CD4-positive, alpha-beta memory T cell (primary cell): Measurements from ENCODE around the gene ERC2. TPM values are rescaled to one million over a fixed set of nuclear protein-coding genes. Genes with fewer than 3 reads are reported as not detected.

Source experiments
- CTCF ChIA-PET: fragments of 350-600 bp; sonication (Branson Sonifier 250); formaldehyde crosslinking; loops from one replicate; lab custom pipeline; 2021; ENCODE audit warnings: inconsistent platforms; ENCODE audit not compliant: partially characterized antibody; lab: Charles Lee
- POLR2A ChIA-PET: fragments of 350-600 bp; sonication (Branson Sonifier 250); formaldehyde crosslinking; loops from one replicate; lab custom pipeline; 2021; ENCODE audit not compliant: partially characterized antibody; lab: Charles Lee
- DNase-seq, 5 donors: peaks; one replicate each; pipeline versions ENCODE4 v3.0.0 to v3.0.0-alpha.2; 2020 to 2022; ENCODE audit warnings: mixed read lengths in 1 of 5
- H3K27ac ChIP-seq: one replicate; pipeline ENCODE4 v1.7.0; 2013; ENCODE audit warnings: low read depth, low read length
- H3K27me3 ChIP-seq: 2 replicates; pipeline ENCODE4 v1.7.0; 2013; ENCODE audit warnings: mild to moderate bottlenecking, low read length, moderate library complexity; ENCODE audit not compliant: insufficient read depth
- H3K36me3 ChIP-seq: 2 replicates; pipeline ENCODE4 v1.7.0; 2013; ENCODE audit warnings: mild to moderate bottlenecking, low read length, moderate library complexity; ENCODE audit not compliant: insufficient read depth
- H3K4me1 ChIP-seq: 2 replicates; pipeline ENCODE4 v1.7.0; 2013; ENCODE audit warnings: mild to moderate bottlenecking, low read length, moderate library complexity; ENCODE audit not compliant: insufficient read depth
- H3K4me3 ChIP-seq, 2 donors: one replicate each; pipeline ENCODE4 v1.7.0; 2013; ENCODE audit warnings: low read length in 2 of 2, mild to moderate bottlenecking in 1 of 2
- H3K9me3 ChIP-seq, 2 donors: one replicate each; pipeline ENCODE4 v1.7.0; 2013; ENCODE audit warnings: low read length in 2 of 2, control low read depth in 1 of 2; ENCODE audit not compliant: control insufficient read depth in 1 of 2
- H3K27ac Mint-ChIP-seq, 7 donors: one replicate each; pipeline ENCODE4 v1.8.0; 2020 to 2021; ENCODE audit warnings: mixed read lengths in 7 of 7, mild to moderate bottlenecking in 6 of 7, inconsistent platforms in 3 of 7, moderate library complexity in 3 of 7
- H3K27me3 Mint-ChIP-seq, 2 donors: one replicate each; pipeline ENCODE4 v1.8.0; 2020 to 2021; ENCODE audit warnings: mixed read lengths in 2 of 2
- H3K36me3 Mint-ChIP-seq, 2 donors: one replicate each; pipeline ENCODE4 v1.8.0; 2020 to 2021; ENCODE audit warnings: mixed read lengths in 2 of 2, inconsistent platforms in 1 of 2, mild to moderate bottlenecking in 1 of 2
- H3K4me1 Mint-ChIP-seq, 4 donors: one replicate each; pipeline ENCODE4 v1.8.0; 2020 to 2021; ENCODE audit warnings: mixed read lengths in 4 of 4, mild to moderate bottlenecking in 1 of 4
- H3K4me3 Mint-ChIP-seq, 8 donors: one replicate each; pipeline ENCODE4 v1.8.0; 2020 to 2021; ENCODE audit warnings: mixed read lengths in 8 of 8, mild to moderate bottlenecking in 7 of 8, moderate library complexity in 6 of 8, inconsistent platforms in 3 of 8
- H3K9me3 Mint-ChIP-seq, 8 donors: one replicate each; pipeline ENCODE4 v1.8.0; 2020 to 2021; ENCODE audit warnings: mixed read lengths in 8 of 8, mild to moderate bottlenecking in 5 of 8, inconsistent platforms in 3 of 8, moderate library complexity in 1 of 8
- intact Hi-C: fragments of 100-400 bp; cut with micrococcal nuclease; formaldehyde crosslinking; loops from one replicate; pipeline ENCODE4 v1.15.1; 2023
- polyA plus RNA-seq, 2 donors: library from polyadenylated mRNA; unstranded; fragments of 300-500 nt; fragmentation: Illumina TruSeq; gene quantifications; one replicate each; pipeline ENCODE4 v1.2.3, GENCODE V29; 2021
- total RNA-seq, 2 experiments: library from RNA; stranded (reverse); gene quantifications; one replicate each; pipeline ENCODE4 v1.2.3, GENCODE V29; 2021

The ERC2 gene
- total and polyA plus RNA-seq, 4 experiments from 2014 or later: not detected

DNA sequence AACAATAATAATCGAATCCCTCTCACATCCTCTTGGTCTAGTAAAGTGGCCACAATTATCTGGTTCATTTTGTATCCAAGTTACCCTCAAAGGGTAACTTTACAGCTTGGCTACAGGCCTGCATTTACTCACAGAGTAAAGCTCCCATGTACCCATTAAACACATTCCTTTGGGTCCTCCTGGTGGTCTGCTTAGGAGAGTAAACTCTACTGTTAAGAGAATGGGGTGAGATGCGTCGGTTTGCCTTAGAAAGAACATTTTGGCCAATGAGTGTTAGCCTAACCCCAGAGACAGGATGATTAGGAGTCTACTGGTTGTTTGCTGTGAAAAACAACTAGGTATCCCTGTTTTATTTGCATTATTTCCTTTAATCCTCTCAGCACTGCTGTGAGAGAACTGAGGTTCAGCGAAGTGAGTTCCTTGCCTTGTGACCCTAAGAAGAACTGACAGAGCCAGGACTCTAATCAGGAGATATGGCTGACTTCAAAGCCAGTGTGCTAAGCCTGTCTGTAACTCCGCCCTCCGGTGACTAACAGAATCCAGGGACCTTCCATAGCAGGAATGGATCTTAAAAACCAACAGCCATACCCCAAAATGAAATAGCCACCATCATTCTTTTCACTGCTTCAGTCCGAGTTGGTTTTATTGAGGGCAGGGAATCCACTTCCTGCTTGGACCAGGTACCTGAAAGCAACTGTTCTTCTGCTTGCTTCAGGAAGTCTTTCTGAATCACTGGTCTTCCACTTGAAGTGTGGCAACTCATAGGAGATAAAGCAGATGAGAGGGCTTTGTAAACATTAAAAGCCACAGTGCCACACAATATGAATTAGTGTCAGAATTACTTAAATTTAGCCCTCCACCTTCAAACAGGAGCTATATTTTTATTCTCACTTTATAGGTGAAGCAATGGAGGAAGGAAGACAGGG lies 663.8 kb downstream of the ERC2 start:
- intact Hi-C loops: no loop called here
- Histone ChIP-seq H3K27ac (no peak overlapping the region), H3K36me3 (no peaks in the 10 kb centered on the region), H3K27me3 (no peaks in the 10 kb centered on the region), H3K4me3 (no peak overlapping the region), H3K4me1 (no peaks in the 10 kb centered on the region), H3K9me3 (no peaks in the 10 kb centered on the region)
- H3K9me3 Mint-ChIP-seq: peaks cover 0 to 4% (median under 1%) of the 10 kb centered on the region in 8 donors
- no peak for DNase-seq
- no peaks in the 10 kb centered on the region for H3K36me3 Mint-ChIP-seq
- peak overlapping the region in 1 of 7 donors; percentile 57 for H3K27ac Mint-ChIP-seq
- POLR2A ChIA-PET: no interaction called here
- no peak overlapping the region for H3K4me3 Mint-ChIP-seq
- CTCF ChIA-PET: no interaction called here
- H3K27me3 Mint-ChIP-seq: no peaks in the 10 kb centered on the region
- H3K4me1 Mint-ChIP-seq: no peaks in the 10 kb centered on the region

DNA sequence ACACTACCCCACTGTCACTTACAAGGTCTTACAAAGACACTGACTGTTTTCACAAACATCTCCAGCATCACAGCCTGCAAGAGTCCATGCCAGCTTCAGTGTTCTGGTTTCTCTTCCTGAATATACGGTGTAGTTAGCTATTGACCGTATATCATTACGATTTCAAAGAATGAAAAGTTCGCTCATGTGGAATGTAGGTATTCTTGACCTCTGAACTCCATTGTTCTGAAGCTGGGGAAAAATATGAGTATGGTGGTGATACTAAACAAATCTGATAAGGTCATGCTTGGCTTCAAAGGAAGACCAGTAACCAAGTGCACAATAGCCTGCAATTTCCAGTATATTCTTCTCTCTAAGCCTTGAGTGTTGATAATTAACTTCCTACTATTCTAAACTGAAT lies 665.5 kb downstream of the ERC2 start:
- Histone ChIP-seq H3K27me3 (no peaks in the 10 kb centered on the region), H3K9me3 (no peaks in the 10 kb centered on the region), H3K36me3 (no peaks in the 10 kb centered on the region), H3K4me3 (no peak overlapping the region), H3K27ac (no peak overlapping the region), H3K4me1 (no peaks in the 10 kb centered on the region)
- H3K27me3 Mint-ChIP-seq: no peaks in the 10 kb centered on the region
- H3K4me1 Mint-ChIP-seq: no peaks in the 10 kb centered on the region
- CTCF ChIA-PET: no interaction called here
- intact Hi-C loops: no loop called here
- POLR2A ChIA-PET: no interaction called here
- H3K27ac Mint-ChIP-seq: no peak overlapping the region
- no peak for DNase-seq
- H3K9me3 Mint-ChIP-seq: peaks cover 0 to 7% (median 2%) of the 10 kb centered on the region in 8 donors
- no peak overlapping the region for H3K4me3 Mint-ChIP-seq
- H3K36me3 Mint-ChIP-seq: no peaks in the 10 kb centered on the region

DNA sequence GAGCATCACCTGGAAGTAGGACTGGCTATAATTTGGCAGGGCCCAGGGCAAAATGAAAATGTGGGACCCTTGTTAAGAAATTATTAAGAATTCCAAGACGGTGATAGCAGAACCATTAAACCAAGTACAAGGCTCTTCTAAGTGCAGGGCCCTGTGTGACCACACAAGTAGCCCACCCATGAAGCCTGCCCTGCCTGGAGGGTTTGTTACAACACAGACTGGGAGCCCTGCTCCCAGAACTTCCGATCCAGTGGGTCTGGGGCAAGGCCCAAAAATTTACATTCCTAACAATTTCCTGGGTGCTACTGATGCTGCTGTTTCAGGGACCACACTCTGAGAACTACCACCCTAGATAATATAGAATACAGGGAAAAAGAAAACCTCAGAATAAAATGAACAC lies 666.6 kb downstream of the ERC2 start:
- Histone ChIP-seq H3K4me1 (no peaks in the 10 kb centered on the region), H3K9me3 (no peaks in the 10 kb centered on the region), H3K4me3 (no peak overlapping the region), H3K27ac (no peak overlapping the region), H3K36me3 (no peaks in the 10 kb centered on the region), H3K27me3 (no peaks in the 10 kb centered on the region)
- H3K4me3 Mint-ChIP-seq: no peak overlapping the region
- H3K27me3 Mint-ChIP-seq: no peaks in the 10 kb centered on the region
- no peaks in the 10 kb centered on the region for H3K36me3 Mint-ChIP-seq
- DNase-seq: no peak
- CTCF ChIA-PET: no interaction called here
- POLR2A ChIA-PET: no interaction called here
- intact Hi-C loops: no loop called here
- no peaks in the 10 kb centered on the region for H3K4me1 Mint-ChIP-seq
- peaks cover 0 to 8% (median 2%) of the 10 kb centered on the region in 8 donors for H3K9me3 Mint-ChIP-seq
- H3K27ac Mint-ChIP-seq: no peak overlapping the region

DNA sequence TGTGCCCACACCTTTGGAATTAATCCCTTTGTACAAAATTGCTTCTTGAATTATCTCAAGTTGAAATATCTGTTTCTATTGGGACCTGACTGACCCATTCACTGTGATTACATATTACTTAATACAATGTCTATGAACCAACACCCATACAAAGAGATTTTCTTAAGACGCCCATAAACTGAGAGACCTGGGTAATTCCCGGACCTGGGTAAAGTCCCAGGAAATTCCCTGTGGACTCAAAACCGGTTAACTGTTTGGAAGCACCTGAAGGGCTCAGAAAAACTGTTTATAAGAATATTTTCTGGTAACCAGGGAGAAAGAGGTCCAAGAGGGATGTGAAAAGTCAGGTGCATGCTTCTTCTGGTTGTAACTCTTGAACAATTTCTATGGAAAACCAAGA lies 667.2 kb downstream of the ERC2 start:
- CTCF ChIA-PET: no interaction called here
- no peaks in the 10 kb centered on the region for H3K27me3 Mint-ChIP-seq

DNA sequence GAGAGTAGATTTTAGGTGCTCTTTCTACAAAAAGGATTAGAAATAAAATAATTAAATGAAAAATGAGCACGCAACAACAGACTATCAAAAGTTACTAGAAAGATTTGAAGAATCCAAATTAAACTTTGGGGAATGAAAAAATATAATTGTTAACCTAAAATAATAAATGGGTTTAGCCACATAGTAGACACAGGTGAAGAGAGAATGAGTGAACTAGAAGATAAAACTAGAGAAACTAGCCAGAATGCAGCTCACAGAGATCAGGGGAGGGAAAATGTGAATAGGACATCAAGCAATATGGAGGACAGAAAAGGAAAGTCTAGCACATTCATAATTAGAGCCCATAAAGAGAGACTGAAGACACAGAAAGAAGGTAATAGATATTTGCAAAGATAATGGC lies 670.5 kb downstream of the ERC2 start:
- Mint-ChIP-seq H3K9me3 (peaks cover 0 to 4% (median under 1%) of the 10 kb centered on the region in 8 donors), H3K36me3 (no peaks in the 10 kb centered on the region), H3K4me1 (no peaks in the 10 kb centered on the region), H3K27ac (no peak overlapping the region), H3K27me3 (no peaks in the 10 kb centered on the region), H3K4me3 (no peak overlapping the region)
- POLR2A ChIA-PET: no interaction called here
- no peaks in the 10 kb centered on the region for H3K27me3 ChIP-seq
- no peaks in the 10 kb centered on the region for H3K4me1 ChIP-seq
- no peaks in the 10 kb centered on the region for H3K36me3 ChIP-seq
- H3K9me3 ChIP-seq: no peaks in the 10 kb centered on the region
- intact Hi-C loops: no loop called here
- no peak overlapping the region for H3K4me3 ChIP-seq
- DNase-seq: no peak
- CTCF ChIA-PET: no interaction called here
- no peak overlapping the region for H3K27ac ChIP-seq

More for the DNA sequence above, 667.2 kb downstream of the ERC2 start:
- H3K4me1 Mint-ChIP-seq: no peaks in the 10 kb centered on the region
- no peak overlapping the region for H3K27ac Mint-ChIP-seq
- POLR2A ChIA-PET: no interaction called here
- H3K4me3 ChIP-seq: no peak overlapping the region
- no peaks in the 10 kb centered on the region for H3K27me3 ChIP-seq
- H3K9me3 Mint-ChIP-seq: peaks cover 0 to 8% (median 1%) of the 10 kb centered on the region in 8 donors
- no peak overlapping the region for H3K27ac ChIP-seq
- no peaks in the 10 kb centered on the region for H3K4me1 ChIP-seq
- no peaks in the 10 kb centered on the region for H3K9me3 ChIP-seq
- no peak for DNase-seq
- intact Hi-C loops: no loop called here
- no peak overlapping the region for H3K4me3 Mint-ChIP-seq
- H3K36me3 ChIP-seq: no peaks in the 10 kb centered on the region
- H3K36me3 Mint-ChIP-seq: no peaks in the 10 kb centered on the region

DNA sequence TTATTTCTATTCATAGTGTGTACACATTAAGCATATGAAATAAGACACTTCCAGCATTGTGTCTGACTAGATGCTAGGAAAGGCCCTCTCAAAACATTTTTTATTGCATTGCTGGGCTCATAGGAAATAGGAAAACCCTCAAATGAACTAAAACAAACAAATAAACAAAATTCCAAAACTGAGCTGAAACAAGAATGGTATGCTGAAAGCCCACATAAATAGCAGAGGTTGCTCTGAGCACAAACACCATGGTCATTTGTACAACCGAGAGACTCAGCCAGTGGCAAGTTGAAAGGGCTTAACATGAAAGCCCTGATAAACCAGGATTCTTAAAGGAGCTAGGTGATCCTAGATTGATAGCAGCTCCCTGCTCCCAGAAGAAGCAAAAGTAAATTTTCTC lies 671.2 kb downstream of the ERC2 start:
- no peaks in the 10 kb centered on the region for H3K4me1 Mint-ChIP-seq
- Histone ChIP-seq H3K27me3 (no peaks in the 10 kb centered on the region), H3K4me1 (no peaks in the 10 kb centered on the region), H3K9me3 (no peaks in the 10 kb centered on the region), H3K27ac (no peak overlapping the region), H3K4me3 (no peak overlapping the region), H3K36me3 (no peaks in the 10 kb centered on the region)
- intact Hi-C loops: no loop called here
- no peak for DNase-seq
- H3K36me3 Mint-ChIP-seq: no peaks in the 10 kb centered on the region
- no peak overlapping the region for H3K27ac Mint-ChIP-seq
- H3K27me3 Mint-ChIP-seq: no peaks in the 10 kb centered on the region
- peaks cover 0 to 4% (median under 1%) of the 10 kb centered on the region in 8 donors for H3K9me3 Mint-ChIP-seq
- ChIA-PET CTCF (no interaction called here), POLR2A (no interaction called here)
- H3K4me3 Mint-ChIP-seq: no peak overlapping the region

DNA sequence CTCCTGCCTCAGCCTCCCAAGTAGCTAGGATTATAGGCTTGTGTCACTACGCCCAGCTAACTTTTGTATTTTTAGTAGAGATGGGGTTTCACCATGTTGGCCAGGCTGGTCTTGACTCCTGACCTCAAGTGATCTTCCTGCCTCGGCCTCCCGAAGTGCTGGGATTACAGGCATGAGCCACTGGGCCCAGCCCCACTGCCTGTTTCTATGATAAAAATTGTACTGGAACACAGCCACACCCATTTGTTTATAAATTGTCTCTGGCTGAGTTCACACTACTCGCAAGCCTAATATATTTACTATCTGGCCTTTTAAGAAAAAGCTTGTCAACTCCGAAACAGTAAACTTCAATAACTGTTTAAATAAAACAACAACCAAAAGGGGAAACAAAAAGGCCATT lies 671.7 kb downstream of the ERC2 start:
- H3K27ac Mint-ChIP-seq: no peak overlapping the region
- intact Hi-C loops: no loop called here
- POLR2A ChIA-PET: no interaction called here
- Histone ChIP-seq H3K27ac (no peak overlapping the region), H3K4me3 (no peak overlapping the region), H3K4me1 (no peaks in the 10 kb centered on the region), H3K27me3 (no peaks in the 10 kb centered on the region), H3K36me3 (no peaks in the 10 kb centered on the region), H3K9me3 (no peaks in the 10 kb centered on the region)
- H3K27me3 Mint-ChIP-seq: no peaks in the 10 kb centered on the region
- H3K4me3 Mint-ChIP-seq: no peak overlapping the region
- DNase-seq: no peak
- H3K4me1 Mint-ChIP-seq: no peaks in the 10 kb centered on the region
- CTCF ChIA-PET: no interaction called here
- H3K36me3 Mint-ChIP-seq: no peaks in the 10 kb centered on the region
- H3K9me3 Mint-ChIP-seq: peaks cover 0 to 4% (median under 1%) of the 10 kb centered on the region in 8 donors
